Stimulated activated CD8-positive, alpha-beta memory T cell treated with anti-CD3 and anti-CD28 coated beads, Interleukin-7, amount 100 ng/mL, for 24 hours (primary cell): ENCODE data around the gene PHF21A.

Source experiments
- DNase-seq: peaks from one replicate; pipeline ENCODE4 v3.0.0-alpha.2; 2020; ENCODE audit warnings: low read depth

Gene PHF21A

DNA sequence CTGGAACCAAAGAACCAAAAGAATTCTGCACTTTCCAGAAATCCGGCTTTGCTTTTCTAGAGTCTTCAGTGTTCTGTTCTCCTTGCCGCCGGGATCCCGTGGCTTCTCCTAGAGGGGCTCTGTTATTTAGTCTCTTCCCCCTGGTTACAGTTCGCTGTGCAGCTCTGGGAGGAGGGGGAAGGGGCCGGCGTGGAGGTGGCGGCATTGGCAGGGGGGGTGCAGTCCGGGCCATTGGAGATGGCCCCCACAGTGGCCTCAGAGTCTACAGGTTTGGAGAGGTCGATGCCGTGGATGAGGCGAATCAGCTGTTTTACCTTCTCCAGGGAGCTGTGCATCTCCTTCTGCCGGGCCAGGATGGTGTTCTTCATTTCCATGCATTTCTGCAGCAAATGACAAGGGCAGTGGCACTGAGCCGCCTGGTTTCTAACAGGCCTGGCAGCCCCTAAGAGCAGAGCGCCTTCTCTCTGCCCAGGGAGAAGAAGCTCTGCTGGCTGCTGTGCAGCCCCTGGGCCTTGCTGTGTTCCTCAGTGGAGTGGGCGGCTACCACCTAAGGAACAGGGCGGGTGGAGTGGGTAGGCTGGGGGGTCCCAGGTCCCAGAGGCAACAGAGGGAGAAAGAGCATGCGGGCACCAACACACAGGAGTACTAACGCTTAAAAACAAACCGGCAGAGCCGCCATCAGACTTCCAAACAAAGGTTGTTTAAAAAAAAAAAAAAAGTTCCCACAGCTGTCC, 187.2 kb downstream of the PHF21A start:
- no peak for DNase-seq

DNA sequence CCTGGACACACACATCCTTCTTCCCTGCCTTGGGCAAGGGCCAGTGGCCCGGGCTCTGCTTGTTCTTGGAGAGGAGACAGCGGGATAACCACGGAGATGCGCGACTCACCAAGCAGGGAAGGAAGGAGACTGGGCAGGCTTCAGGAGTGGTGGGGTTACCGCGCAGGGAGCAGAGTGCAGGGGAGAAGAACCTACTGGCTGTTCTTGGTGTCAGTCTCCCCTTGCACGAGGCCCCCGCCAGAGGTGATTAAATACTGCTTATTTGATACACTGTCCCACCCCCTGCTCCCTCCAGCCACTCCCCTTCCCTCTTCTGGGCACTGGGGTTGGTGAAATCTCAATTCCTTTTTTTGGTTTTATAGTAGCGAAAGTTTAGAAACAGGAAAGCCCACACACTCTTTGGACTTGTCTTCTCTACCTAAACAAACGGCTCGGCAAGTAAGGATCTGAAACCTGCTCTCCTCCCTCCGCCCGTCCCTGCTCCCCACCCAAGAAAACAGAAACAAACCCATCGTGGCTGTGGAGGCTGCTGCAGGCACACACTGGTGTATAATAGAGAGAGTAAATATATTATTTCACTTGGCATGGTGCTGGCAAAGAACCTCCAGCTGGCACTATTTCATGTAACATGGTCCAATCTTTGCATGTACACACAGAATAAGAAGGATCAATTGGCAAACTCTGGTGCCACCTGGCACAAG, 188.0 kb downstream of the PHF21A start:
- no peak for DNase-seq

DNA sequence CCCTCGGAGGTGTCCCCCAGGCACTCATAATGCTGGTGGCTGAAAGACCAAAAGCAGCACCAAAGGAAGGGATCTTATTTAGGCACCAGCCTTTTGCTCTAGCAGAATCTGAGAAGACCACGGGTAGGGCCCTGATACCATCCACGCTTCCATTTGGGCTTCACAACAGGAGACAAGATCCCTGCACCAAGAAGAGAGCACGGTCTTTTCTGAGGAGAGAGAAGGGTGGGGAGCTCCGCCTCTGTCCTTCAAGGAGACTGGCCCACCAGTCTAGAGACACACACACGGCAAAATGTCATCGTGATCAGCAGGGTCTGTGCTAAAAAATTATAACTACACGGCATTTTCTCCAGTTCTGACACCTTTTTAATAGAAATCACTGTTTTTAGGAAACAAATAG, 189.0 kb downstream of the PHF21A start:
- DNase-seq, result no peak

DNA sequence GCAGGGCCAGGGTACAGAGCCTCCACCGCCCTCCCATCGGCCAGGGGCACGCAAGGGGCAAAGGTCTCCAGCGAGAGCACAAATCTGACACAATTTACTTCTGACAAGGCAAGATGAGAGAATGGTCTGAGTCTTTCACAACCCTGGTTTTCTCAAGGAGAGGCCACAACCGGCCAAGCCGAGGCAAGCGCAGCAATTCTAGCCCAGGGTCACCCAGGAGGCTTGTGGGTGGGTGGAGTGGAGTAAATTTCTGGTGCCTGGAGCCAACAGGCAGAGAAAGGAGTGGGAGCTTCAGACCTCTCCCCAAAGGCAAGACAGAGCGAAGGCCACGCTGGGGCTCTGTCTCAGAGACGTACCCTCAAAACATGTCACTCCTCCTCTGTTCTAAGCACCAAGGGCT, 189.5 kb downstream of the PHF21A start:
- DNase-seq, result no peak

DNA sequence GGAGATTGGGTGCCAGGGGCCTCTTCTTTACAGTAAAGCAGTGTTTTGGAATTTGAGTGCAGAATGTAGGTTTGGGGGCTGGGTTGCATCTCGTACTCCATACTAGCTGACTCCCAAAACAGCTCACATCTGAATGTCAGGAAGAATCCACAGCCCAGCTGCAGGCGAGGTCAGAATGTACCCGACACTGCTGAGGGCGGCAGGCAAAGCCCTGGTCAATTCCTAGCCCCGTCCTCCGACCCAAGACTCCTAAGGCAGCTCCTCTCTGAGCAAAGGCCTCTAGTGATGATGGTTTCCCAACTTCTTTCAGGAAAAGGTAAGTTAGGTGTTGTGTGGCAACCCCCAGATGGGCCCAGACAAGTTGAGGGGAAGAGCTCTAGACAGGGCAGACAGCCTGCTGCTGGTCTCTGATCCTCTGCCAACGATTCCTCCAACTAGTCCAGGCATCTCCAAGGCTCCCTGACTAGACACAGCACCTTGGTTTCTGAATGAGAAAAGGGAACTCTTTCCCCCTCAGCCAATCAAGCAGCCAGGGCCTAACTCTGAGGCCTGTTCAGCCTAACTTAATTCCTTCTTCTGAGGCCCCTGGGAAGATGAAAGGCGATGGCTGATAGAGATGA, 190.2 kb downstream of the PHF21A start:
- DNase-seq, result no peak

DNA sequence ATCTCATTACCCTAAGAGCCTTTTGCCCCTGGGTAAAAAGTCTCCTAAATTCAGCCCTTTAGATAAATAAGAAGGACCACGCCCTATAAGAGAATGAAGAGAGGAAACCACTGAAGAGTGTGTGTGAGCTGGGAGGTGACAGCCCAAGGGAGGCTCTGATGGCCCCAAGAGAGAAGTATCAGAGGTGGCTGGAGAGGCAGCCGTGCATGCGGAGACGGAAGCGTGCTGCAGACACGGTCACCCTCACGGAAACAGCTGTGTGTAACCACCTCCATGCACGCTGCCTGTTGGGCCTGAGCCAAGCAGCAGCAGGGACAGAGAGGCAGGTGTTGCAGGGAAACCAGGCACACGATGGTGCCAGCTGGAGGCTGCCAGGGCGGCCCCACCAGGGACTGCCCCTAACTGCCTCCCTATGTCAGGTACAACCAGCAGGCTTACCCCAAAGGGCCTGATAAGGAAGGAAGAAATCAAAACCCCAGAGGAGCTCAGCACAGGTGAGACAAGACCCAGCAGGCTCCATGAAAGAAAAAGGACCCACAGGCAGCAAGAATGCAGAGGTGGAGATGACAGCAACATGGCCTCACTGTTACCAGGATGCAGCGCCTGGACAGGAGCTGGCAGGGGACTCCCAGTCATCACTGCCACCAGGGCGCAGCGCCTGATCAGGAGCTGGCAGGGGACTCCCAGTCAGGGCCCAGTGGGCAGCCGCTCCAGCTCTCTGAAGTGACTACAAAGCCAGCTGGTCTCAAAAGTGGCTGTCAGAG, 191.0 kb downstream of the PHF21A start:
- no peak for DNase-seq

DNA sequence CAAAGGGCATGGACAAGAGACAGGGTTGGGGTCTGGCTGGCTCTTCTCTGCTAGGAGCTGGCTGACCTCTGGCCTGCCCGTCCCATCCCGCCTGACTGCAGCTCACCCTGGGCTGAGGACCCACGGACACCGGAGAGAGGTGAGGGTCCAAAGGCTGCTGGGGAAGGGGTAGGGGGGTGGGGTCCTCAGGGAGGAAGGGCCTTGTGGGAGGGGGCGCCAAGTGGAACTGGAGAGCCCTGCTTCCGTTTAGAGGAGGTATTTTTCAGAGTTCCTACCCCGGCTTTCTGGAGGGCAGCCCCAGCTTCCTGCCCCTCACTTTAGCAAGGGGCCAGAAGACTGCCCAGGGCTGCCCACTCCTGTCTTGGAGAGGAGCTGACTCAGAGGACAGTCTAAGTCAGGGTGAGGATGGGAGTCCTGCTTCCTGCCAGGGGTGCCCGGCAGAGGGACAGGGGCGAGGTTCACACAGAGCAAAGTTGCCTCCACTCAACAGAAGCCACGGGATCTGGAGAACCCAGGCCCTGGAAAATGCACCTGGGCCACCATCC, 191.7 kb downstream of the PHF21A start:
- DNase-seq, result no peak

DNA sequence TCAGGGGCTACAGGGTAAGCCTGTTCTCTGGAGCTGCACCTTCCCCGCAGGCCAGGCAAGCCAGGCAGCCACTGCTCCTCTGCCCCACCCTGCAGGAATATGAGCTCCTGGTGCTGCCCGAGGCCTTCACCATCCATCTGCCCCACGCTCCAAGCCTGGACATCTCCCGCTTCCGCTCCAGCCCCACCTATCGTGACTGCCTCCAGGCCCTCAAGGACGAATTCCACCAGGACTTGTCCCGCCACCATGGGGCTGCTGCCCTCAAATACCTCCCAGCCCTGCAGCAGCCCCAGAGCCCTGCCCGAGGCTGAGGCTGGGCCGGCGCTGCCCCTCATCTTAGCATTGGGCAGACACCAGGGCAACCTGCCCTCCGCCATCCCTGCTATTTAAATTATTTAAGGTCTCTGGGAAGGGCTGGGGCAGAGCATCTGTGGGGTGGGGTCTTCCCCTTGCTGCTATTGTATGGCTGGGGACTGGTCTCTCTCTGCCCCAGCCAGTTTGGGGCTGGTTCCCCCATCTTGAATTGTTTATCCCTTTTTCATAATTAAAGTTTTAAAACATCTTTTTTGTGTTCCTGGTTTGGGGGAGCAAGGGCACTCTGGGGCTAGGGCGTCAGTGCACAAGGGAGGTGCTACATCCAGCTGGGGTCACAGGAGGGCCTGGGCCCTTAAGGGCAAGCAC, 192.6 kb downstream of the PHF21A start:
- no peak for DNase-seq

DNA sequence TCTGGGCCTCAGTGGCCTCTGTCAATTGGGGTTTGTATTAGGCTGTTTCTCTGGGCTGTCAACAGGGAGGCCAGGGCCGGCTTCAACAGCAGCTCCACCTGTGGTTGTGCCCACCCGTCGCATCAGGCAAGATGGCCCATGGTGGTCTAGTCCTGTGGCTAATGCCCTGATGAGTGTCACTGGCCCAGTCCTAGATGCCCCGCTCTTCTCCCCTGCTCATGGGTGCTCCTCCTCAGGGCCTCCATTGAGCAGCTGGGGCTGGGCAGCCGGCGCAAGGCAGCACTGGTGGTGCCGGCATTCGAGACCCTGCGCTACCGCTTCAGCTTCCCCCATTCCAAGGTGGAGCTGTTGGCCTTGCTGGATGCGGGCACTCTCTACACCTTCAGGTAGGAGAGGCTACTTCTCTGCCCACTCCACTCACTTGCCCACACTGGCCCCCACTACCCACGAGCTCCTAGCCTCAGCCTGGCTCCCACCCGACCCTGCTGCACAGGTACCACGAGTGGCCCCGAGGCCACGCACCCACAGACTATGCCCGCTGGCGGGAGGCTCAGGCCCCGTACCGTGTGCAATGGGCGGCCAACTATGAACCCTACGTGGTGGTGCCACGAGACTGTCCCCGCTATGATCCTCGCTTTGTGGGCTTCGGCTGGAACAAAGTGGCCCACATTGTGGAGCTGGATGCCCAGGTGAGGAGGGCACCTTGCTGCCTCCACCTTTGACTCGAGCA, 193.4 kb downstream of the PHF21A start:
- DNase-seq, result no peak

DNA sequence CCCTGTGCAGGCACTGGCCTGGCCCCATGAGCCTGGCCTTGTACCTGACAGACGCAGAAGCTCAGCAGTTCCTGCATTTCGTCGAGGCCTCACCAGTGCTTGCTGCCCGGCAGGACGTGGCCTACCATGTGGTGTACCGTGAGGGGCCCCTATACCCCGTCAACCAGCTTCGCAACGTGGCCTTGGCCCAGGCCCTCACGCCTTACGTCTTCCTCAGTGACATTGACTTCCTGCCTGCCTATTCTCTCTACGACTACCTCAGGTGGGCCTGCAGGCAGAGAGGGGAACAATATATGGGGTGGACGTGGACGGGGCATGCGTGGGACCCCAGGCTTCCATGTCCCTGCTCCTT, 193.9 kb downstream of the PHF21A start:
- no peak for DNase-seq

DNA sequence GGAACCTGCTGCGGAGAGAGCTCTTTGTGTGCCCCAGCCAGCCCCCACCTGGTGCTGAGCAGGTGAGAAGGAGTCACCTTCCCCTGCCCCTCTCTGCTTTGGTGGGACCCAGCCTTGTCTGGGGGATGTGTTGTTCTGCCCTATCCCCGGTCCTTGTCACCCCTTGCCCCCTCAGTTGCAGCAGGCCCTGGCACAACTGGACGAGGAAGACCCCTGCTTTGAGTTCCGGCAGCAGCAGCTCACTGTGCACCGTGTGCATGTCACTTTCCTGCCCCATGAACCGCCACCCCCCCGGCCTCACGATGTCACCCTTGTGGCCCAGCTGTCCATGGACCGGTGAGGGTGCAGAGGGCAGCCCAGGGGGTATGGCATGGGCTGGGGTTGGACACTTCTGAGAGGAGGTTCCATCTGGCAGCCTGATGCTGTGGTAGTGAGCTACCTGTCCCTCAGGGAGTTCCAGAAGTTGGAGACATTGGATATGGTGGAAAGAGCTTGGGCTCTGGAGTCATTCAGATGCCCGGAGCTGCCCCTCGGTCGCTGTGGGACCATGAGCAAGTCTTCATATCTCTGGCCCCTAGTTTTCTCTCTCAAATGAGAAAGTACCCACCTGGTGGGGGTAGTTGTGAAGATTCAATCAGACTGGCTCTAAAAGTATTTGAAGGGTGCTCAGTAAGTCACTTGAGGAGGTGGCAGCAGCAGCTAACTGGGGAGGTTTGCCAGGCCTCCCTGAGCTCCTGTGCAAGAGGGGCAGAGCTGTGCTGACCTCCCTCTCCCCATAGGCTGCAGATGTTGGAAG, 194.5 kb downstream of the PHF21A start:
- no peak for DNase-seq

DNA sequence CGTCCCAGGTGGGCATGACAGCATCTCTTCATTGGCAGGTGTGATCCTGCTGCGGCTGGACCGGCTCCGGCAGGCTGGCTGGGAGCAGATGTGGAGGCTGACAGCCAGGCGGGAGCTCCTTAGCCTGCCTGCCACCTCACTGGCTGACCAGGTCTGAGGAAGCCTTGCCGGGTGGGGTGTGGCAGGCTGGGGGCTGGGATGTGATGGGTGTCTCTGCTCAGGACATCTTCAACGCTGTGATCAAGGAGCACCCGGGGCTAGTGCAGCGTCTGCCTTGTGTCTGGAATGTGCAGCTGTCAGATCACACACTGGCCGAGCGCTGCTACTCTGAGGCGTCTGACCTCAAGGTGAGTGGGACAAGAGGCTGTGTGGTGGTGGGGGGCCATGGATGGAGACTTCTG, 195.3 kb downstream of the PHF21A start:
- no peak for DNase-seq

DNA sequence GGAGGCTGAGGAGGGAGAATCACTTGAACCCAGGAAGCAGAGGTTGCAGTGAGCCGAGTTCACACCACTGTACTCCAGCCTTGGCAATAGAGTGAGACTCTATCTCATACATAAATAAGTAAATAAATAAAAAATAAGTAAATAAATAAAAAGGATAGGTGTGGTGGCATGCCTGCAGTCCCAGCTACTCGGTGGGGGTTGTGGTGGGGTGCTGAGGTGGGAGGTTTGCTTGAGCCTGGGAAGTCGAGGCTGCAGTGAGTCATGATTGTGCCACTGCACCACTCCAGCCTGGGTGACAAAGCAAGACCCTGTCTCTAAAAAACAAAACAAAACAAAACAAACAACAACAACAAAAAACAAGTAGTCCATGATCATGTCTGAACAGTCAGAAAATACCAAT, 195.7 kb downstream of the PHF21A start:
- DNase-seq, result no peak

DNA sequence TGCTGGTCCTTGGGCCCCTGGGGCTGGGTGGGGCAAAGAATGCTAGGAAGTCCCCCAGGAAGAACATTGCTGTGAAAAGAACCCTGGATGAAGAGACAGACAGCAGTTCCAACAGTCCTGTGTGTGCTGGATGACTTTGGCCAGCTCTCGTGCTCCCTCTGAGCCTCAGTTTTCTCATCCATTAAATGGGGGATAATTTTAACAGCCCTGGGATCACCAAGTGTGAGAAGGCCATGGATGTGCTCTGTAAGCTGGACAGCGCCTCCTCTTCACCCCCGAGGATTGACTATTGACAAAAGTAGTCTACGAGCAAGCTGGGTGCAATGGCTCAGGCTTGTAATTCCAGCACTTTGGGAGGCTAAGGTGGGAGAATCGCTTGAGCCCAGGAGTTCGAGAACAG, 196.3 kb downstream of the PHF21A start:
- no peak for DNase-seq

DNA sequence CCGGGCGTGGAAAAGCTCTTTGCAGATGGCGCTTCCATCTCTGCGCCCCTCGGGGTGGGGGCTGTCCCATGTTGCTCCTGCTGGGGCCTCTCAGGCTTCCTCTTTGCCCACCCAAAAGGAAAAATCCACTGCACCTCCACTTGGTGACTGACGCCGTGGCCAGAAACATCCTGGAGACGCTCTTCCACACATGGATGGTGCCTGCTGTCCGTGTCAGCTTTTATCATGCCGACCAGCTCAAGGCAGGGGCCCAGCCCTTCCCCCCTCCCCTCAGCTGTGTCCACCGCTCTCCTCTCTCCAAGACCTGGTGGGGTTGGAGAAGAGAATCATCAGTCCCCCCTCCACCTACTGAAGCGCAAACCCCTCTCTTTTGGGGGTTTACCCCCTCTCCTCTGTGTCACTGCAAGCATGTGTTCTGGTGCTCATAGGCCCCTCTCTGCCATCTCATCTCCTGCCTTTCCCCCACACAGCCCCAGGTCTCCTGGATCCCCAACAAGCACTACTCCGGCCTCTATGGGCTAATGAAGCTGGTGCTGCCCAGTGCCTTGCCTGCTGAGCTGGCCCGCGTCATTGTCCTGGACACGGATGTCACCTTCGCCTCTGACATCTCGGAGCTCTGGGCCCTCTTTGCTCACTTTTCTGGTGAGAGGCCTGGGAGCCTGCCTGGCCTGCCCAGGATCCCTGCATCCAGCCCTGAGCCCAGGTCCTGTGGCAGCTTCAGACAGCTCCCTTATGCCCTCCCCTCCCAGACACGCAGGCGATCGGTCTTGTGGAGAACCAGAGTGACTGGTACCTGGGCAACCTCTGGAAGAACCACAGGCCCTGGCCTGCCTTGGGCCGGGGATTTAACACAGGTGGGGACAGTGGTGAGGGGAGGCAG, 197.0 kb downstream of the PHF21A start:
- DNase-seq, result no peak

DNA sequence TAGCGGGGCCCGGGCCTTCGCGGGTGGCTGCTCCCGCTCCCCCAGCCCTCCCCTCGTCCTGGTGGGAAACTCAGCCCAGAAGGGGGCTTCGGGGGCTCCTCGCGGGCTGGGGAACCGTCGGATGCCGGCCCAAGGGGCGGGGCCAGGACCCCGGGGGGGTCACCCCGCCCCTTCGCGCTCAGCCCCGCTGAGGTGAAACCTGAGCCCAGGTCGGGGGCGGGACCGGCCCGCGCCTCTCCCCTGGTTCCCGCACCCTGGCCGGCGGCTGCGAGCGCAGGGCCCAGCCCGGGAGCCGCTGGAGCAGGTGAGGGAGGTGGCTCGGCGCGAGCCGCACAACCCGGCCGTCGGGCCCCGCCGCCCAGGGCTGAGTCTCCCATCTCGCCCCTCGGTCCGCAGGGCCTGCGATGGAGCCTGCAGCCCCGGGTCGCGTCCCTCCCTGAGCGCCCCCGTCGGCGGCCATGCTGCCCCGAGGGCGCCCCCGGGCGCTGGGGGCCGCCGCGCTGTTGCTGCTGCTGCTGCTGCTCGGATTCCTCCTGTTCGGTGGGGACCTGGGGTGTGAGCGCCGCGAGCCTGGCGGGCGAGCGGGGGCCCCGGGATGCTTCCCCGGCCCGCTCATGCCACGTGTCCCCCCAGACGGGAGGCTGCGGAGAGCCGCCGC, 198.7 kb downstream of the PHF21A start, which contains the start of gene LARGE2:
Gene LARGE2, plus strand, starts transcription at position 232 of the 658 bp plus-strand sequence. Its CDS starts 227 bp downstream, at position 459.
- no peak for DNase-seq

DNA sequence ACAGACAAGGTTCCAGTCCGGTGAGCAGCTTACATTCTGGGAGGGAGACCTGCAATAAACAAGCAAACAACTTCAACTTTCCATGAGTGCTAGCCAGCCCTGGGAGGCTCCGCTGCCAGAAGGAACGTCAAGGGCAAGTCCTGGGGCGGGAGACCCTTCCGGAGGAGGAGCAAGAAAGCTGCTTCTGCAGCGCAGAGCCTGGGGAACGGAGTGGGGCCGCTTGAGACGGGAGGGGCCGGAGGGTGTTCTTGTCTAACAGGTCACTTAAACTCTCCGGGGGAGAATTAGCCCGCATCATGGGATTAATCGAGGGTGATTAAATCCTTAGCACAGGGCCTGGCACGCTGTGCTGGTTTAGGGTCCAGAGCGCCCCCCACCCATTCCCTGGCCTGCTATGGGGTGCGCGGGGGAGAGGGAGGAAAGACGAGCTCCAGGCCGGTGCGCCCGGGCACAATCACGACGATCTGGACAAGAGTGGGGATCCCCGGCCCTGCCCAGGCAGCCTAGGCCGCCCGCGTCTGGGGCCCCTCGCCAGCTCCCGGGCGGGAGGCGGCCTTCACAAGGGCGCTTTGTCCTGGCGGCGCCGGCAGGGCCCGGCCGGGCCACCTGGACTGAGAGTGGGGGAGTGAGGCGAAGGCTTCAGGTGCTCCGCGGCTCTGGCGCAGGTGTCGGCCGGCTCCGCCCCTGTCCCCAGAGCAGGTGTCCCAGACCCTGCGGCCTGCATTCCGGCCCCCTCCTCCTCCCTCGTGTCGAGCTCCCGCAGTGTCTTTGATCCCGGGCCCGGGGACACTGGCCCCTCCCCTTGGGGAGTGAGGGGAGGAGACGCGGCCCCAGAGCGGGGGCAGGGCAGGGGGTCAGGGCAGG, 199.5 kb downstream of the PHF21A start:
- no peak for DNase-seq
